ENCODE results near the gene PLPP2.

PLPP2 gene

DNA sequence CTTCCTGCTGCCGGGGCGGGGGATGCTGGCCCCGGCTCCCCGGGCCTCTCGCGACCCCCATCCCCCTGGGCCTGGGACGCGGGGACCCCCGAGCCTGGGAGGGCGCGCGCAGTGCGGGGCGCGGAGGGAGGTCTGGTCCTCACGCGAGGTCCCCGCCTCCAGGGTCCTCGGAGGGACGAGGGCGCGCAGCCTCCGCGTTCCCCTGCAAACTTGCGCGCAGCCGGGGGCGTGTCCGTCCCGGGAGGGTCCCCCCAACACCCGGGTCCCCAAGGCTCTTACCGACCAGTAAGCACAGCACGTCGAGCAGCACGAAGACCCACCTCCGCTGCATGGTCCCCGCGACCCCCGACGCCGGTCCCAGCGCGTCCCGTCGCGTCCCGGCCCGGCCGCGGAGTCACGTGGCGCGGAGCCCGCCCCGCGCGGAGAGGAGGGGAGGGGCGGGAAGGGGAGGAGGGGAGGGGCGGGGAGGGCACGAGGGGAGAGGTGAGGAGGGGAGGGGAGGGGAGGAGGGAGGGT is at the start of gene PLPP2:
TSS of gene PLPP2 (minus strand) at position 398 of the 516 bp plus-strand sequence. CDS start at position 331, 67 bp downstream.
- no peak for DNase-seq

DNA sequence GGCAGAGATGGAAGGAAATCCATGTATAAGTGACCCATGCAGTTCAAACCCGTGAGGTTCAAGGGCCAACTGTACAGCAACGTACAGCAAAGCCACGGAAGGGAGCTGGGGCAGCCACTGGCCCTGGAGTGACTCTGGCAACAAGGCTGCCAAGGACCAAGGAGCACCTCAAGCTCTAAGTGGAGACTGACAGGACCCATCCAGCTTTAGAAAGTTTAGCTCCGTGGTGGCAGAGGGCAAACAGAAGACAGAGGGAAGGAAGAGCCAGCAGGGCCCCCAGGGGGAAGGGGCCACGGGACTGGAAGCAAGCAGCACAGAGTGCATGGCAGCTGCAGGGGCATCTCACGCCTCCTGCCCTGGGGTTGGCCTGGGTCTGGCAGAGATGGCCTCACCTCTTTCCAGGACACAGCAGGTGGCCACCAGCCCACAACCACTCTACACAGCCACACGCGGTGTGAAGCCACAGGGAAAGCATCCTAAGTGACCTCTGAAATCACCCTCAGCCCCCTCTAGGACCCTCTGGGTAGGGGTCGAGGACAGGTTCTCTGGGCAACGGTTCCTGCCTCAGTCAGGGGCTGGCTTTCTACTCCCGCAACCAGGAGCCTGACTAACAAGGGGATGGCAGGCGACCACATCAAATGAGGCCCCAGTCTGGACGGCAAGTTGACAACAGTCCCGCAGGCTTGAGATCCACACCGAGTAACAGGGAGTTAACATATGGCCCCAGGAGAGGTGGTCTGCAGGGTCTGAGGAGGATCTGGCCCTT is 49.6 kb upstream of the PLPP2 start:
- DNase-seq: no peak

- DNase-seq: no peak
Observed at GRCh38 chr19:339262-339887, 48.2 kb upstream of the PLPP2 start.

- no peak for DNase-seq
Observed at GRCh38 chr19:338421-338820, 47.2 kb upstream of the PLPP2 start.

DNA sequence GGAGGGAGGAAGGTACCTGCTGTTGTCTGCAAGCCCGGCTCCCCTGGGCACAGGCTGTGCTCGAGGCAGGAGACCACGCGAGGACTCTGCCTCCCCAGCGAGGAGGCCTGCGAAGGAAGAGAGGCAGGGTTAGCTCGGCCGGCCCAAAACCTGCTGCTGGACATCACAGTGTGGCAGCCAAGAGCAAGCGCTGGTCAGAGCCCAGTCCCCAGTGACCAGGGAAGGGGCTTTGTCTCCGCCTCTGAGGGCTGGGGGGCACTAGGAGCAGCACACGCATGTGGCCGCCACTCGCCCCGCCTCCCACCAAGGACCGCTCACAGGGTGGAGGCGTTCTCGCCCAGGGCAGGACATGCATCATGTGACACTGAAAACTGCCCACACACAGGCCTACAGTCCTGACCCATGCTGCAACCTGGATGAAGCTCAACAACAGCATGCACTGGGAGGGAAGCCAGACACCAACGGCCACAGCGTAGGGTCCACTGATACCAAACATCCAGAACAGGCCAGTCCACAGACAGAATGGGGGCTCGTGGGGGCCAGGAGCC is 44.9 kb upstream of the PLPP2 start:
- DNase-seq: no peak

DNA sequence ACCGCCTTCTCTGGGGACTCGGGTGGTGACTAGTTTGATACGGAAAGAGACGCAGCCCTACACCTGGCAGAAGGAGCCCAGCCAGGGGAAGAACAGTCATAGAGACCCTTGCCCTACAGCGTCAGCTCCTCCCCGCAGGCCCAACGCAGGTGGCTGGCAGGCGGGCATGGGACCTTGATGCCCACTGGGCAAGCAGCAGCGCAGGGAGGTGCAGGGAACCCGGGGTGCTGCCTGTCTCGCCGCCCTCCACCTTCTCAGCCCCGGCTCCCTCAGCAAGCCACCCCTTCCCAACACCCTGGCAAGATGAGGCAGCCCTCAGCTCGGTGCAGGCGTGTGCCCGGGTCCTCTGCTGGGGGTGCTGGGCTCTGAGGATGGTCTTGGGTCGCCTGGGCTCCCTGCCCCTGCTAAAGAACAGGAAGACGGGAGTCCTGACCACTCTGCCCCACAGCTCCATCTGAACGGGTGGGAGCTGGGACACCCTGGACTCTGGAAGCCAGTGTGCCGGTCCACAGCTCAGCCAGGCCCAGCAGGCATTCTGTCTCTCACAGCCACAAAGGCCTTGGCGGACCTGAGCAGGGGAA is 44.4 kb upstream of the PLPP2 start:
- no peak for DNase-seq

DNA sequence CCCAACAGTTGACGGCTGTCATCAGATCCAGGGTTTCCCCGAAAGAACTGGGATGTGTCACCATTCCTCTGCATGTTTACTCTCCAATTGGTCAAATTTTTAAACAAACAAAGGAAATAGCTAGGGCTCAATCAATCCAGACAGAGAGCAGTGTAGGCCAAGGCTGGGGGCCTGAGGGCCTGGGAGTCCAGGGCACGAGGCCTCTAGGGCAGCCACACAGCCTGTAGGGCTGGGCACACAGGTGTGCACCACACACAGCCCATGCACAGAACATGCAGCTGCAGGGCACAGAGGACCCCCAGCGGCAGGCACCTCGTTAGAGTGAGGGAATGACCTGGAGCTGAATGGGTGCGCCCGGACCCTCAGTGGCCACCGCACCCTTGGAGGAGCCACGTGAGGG is 43.9 kb upstream of the PLPP2 start:
- no peak for DNase-seq

GRCh38 chr19:334296-335071 is 43.3 kb upstream of the PLPP2 start:
- DNase-seq: no peak

- no peak for DNase-seq
Observed at GRCh38 chr19:330503-330902, 39.3 kb upstream of the PLPP2 start.

DNA sequence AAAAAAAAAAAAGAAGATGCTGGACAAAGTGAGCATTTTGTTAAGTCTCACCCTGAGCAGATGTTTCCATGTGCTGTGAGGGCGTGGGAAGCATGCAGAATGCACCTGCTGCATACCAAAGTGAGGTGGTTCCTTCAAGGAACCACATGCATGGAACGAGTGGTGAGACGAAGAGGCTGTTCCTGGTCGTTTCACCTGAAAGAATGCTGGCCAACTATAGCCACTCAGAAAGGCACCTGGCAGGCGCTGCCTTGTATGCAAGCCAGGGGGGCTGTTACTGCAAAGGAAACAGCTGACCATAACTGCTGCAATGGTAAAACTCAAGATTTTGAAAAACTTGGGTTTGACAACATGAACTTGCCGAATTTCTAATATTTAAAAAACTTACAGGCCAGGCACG is 38.7 kb upstream of the PLPP2 start:
- DNase-seq: no peak

DNA sequence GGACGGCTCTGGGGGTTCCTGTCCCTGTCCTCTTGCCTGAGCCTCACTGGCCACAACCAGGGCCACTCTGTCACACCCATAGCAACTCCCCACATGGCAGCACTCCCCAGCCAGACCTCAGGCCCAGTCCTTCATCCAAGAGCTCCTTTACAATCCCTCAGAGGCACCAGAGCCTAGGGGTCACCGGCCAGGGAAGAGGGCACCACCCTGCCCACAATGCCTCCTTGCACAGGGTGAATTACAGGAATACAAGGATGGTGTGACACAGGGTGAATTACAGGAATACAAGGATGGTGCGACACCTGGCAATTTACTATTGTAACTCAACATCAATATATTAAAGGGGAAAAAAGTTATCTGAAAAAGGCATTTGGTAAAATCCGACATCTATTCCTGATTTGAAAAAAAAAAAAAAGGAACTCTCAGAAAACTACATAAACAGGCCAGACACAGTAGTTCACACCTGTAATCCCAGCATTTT is 36.9 kb upstream of the PLPP2 start:
- DNase-seq: no peak

- DNase-seq: no peak
Observed at GRCh38 chr19:327291-328024, 36.3 kb upstream of the PLPP2 start.

DNA sequence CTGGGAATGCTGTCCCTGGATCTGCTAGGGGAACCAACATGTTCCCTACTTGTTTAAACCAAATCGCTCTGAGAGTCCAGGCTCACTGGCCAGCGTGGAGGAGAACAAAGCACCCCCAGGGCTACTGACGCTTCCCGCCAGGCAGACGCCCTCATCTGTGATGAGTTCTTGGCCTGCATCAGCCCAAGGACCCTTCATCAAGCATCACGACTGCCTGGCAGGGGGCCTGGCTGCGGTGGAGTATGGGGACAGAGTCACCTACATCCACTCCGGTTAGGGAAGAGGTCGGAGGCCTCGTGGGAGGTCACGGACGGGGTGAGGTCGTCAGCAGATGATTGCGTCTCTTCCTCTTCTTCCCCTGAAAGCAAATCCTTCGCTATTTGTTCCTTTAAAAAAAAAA is 35.7 kb upstream of the PLPP2 start:
- no peak for DNase-seq

DNA sequence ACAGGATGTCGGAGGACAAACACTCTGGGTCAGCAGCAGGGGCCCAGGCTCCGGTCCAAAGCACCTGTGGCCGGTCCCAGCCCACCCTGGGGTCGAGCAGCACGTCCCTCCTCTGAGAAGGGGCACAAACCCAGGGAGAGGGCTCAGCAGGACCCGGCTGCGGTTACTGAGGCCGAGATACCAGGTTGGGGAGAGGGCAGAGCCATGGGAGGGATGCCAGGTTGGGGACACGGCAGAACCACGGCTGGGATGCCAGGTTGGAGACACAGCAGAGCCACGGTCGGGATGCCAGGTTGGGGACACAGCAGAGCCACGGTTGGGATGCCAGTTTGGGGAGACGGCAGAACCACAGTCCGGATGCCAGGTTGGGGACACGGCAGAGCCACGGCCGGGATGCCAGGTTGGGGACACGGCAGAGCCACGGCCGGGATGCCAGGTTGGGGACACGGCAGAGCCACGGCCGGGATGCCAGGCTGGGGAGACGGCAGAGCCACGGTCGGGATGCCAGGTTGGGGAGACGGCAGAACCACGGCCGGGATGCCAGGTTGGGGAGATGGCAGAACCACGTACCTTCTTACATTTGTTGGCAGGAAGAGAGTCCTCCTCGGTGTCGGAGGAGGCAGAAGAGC is 34.8 kb upstream of the PLPP2 start:
- DNase-seq: no peak

GRCh38 chr19:325173-325936 is 34.2 kb upstream of the PLPP2 start:
- no peak for DNase-seq

- no peak for DNase-seq
Observed at GRCh38 chr19:324716-325115, 33.5 kb upstream of the PLPP2 start.

DNA sequence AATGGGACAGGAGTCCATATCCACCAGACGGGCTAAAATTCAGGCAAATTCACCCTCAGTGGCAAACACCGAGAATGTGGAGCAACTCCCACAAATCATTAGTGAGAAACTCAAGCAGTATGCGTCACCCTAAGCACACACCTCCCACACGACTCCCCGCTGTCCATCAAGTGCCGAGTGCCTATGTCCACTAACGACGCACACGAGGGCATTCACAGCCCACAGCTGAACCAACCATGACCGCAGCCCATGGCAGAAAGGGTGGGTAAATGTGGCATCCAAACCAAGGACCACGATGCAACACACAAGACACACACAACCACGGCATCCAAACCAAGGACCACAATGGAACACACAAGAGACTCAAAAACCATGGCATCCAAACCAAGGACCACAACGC is 31.4 kb upstream of the PLPP2 start:
- no peak for DNase-seq

DNA sequence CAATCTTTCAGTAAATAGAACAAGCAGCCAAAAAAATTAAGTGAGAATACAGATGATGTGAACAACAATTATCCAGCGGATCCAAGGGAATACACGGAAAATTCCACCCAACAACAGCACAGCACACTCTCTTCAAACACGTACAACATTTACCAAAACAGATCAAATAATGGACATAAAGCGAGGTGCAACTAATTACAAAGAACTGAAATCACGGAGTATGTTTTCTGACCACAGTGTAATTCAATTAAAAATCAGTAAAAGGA is 27.2 kb upstream of the PLPP2 start:
- no peak for DNase-seq

- DNase-seq: no peak
Observed at GRCh38 chr19:317710-318508, 26.7 kb upstream of the PLPP2 start.

GRCh38 chr19:315811-316210 is 24.6 kb upstream of the PLPP2 start:
- DNase-seq: no peak

All from stimulated activated CD4-positive, alpha-beta T cell treated with anti-CD3 and anti-CD28 coated beads, Interleukin-4, amount 100 ng/mL, for 4 hours (primary cell).